Activated naive CD8-positive, alpha-beta T cell treated with anti-CD3 and anti-CD28 coated beads for 36 hours (primary cell): Measurements from ENCODE around the gene CD82. TPM values are rescaled to one million over a fixed set of nuclear protein-coding genes. Genes with fewer than 3 reads are reported as not detected.

ENCODE experiments used
- DNase-seq: peaks from one replicate; pipeline ENCODE4 v3.0.0; 2021
- H3K27ac Mint-ChIP-seq: one replicate; pipeline ENCODE4 v1.8.0; 2022; ENCODE audit warnings: mild to moderate bottlenecking, moderate library complexity, mixed read lengths
- H3K27me3 Mint-ChIP-seq: one replicate; pipeline ENCODE4 v1.8.0; 2022; ENCODE audit warnings: mild to moderate bottlenecking, mixed read lengths
- H3K36me3 Mint-ChIP-seq: one replicate; pipeline ENCODE4 v1.8.0; 2021; ENCODE audit warnings: mild to moderate bottlenecking, mixed read lengths
- H3K4me1 Mint-ChIP-seq: one replicate; pipeline ENCODE4 v1.8.0; 2021; ENCODE audit warnings: mixed read lengths
- H3K4me3 Mint-ChIP-seq: one replicate; pipeline ENCODE4 v1.8.0; 2022; ENCODE audit warnings: mild to moderate bottlenecking, moderate library complexity, mixed read lengths
- H3K9me3 Mint-ChIP-seq: one replicate; pipeline ENCODE4 v1.8.0; 2022; ENCODE audit warnings: mixed read lengths
- total RNA-seq, 2 experiments: library from RNA; stranded (reverse); gene quantifications; one replicate each; pipeline ENCODE4 v1.2.3, GENCODE V29; 2021

The CD82 gene
- total RNA-seq, 2 experiments from 2014 or later: 339 to 343 TPM

DNA sequence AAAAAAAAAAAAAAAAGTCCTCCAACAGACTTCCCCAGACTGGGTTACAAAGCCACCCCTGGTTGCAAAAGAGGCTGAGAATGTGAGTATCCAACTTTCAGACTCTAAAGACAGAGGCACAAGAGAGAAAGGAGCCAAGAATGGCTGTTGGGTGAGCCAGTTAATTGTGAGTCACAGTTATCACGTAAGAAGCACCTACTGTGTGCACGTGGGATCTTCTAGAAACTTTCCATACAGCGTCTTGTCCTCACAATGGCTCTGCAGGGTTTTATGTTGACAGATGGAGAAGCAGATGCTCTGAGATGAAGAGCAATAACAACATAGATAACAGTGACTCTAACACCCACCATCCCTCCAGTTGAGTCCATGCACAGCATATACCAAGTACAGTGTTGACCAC lies 41.0 kb downstream of the CD82 start:
- DNase-seq: no peak
- Mint-ChIP-seq H3K27ac (peak overlapping the region; percentile 70), H3K36me3 (peaks cover 63% of the 10 kb centered on the region), H3K4me1 (peaks cover 73% of the 10 kb centered on the region), H3K9me3 (no peaks in the 10 kb centered on the region), H3K4me3 (no peak overlapping the region), H3K27me3 (no peaks in the 10 kb centered on the region)

DNA sequence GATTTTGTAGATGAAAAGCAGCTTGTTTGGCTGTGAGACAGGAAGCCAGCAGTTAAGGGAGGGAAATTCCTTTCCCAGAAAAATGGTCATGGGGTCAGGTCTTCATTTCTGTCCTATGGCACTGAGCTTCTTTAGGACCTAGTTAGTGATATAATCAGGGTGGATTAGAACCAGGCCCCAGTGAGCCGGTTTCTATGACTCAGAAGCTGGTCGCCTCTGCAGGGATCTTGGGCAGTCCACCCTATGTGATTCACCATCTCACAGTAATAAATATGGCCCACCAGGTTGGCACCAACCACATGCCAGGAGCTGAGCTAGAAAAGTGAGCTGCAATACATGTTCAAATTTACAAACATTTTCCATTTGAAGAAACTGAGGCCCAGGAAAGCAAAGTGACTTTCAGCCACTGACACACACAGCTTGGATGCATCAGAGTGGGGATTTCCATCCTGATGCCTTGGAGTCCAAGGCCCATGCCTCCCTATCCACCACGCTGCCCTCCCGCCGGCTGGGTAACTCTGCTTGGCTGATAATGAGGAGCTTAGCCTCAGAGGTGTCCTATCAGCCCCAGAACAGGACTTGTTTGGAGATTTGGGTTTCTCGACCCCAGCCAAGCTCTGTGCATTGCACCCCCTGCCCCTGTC lies 42.0 kb downstream of the CD82 start:
- H3K4me3 Mint-ChIP-seq: no peak overlapping the region
- peak overlapping the region; percentile 87 for H3K27ac Mint-ChIP-seq
- H3K36me3 Mint-ChIP-seq: peaks cover 63% of the 10 kb centered on the region
- H3K9me3 Mint-ChIP-seq: no peaks in the 10 kb centered on the region
- no peak for DNase-seq
- H3K27me3 Mint-ChIP-seq: no peaks in the 10 kb centered on the region
- peaks cover 73% of the 10 kb centered on the region for H3K4me1 Mint-ChIP-seq

DNA sequence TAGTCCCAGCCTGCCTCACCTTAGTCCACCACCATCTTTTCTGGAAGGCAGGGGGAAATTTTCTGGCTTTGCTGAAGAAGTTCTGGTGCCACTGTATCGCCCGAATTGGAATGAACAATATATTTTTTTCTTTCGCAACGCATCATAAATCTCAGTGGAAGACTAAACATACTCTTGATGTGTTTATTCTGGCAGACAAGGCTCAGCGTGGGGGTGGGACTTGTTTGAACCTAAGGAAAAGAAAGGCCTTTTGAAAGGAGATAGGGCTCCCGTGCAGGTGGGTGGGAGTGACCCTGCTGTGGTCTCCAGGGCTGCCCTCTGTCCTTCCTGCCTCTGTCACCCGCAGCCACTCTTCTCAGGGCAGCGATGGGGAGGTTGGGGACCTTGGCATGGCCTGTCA lies 42.5 kb downstream of the CD82 start:
- peak overlapping the region; percentile 87 for H3K27ac Mint-ChIP-seq
- H3K9me3 Mint-ChIP-seq: no peaks in the 10 kb centered on the region

DNA sequence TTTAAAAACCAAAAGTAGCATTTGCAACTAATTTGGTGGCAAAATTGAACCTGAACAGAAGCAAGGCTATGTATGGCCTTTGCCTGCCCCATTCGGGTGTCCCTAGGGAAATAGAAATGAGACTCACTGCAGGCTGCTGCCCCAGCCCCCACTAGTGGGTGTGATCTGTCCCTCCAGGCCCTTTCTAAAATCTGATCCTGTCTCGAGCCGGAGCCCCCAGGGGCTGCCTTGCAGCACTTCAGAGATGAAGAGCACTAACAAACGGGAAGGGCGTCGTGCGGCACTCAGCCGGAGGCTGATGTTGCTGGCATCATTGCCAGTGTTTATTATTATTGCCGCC lies 43.2 kb downstream of the CD82 start:
- no peak for DNase-seq
- no peaks in the 10 kb centered on the region for H3K27me3 Mint-ChIP-seq
- H3K4me1 Mint-ChIP-seq: peaks cover 70% of the 10 kb centered on the region
- peak overlapping the region; percentile 87 for H3K27ac Mint-ChIP-seq
- no peak overlapping the region for H3K4me3 Mint-ChIP-seq
- peaks cover 61% of the 10 kb centered on the region for H3K36me3 Mint-ChIP-seq
- no peaks in the 10 kb centered on the region for H3K9me3 Mint-ChIP-seq

More for the DNA sequence above, 42.5 kb downstream of the CD82 start:
- Mint-ChIP-seq H3K4me3 (no peak overlapping the region), H3K27me3 (no peaks in the 10 kb centered on the region), H3K4me1 (peaks cover 70% of the 10 kb centered on the region), H3K36me3 (peaks cover 63% of the 10 kb centered on the region)
- DNase-seq: no peak

DNA sequence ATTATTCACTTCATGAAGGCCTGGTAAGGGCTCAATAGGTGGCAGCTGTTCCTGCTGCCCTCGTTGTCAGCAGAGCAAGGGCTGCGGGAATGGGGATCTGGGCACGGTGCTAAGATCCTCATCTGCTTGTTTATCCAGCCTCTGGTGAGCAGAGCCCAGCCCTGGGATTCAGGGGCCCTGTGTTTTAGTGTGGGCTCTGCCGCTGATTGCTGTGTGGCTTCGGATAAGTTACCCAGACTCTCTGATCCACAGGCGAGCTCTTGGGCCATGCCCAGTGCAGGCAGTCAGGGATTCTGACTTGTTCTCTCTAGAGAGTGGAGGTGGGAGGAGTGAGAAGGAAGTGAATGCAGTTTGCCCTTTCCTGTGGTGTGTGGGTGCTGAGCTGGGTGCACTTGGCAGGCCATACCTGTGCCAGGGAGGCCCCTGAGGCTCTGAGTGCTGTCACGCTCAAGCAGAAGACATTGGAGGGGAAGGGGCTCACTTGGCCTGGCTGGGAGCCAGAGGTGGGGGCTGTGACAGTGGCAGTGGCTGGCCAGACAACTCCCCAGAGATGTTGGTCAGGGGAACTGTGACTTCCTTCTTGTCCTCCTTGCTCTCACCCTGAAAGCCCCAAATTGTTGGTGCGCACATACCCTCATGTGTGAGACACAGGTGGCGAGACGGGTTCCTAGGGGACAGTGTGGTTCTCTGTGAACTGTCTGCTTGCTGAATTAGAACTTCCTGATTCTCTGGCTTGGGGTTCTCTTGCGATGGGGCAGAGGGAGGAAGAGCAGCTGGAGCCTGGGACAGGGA lies 43.7 kb downstream of the CD82 start:
- H3K36me3 Mint-ChIP-seq: peaks cover 60% of the 10 kb centered on the region
- no peaks in the 10 kb centered on the region for H3K9me3 Mint-ChIP-seq
- peaks cover 70% of the 10 kb centered on the region for H3K4me1 Mint-ChIP-seq
- no peaks in the 10 kb centered on the region for H3K27me3 Mint-ChIP-seq
- no peak overlapping the region for H3K4me3 Mint-ChIP-seq
- DNase-seq: peak; percentile 24
- H3K27ac Mint-ChIP-seq: peak overlapping the region; percentile 87

DNA sequence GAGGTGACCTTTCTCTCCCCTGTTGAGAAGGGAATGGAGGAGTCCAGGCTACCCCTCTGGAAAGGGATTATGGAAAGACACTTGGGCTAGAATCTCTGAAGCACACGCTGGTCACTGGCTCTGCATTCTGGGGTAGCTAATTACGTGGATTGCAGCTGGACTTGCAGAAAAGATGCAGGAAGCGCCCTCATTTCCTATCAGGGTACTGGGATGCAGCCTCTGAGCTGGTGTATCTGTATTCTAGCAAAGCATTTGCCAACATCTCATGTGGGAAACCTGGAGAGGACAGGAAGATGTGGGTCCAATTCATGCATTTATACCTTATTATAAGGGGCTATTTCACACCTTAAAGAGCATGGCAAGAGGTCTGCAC lies 44.3 kb downstream of the CD82 start:
- no peaks in the 10 kb centered on the region for H3K9me3 Mint-ChIP-seq
- no peaks in the 10 kb centered on the region for H3K27me3 Mint-ChIP-seq
- peaks cover 74% of the 10 kb centered on the region for H3K4me1 Mint-ChIP-seq
- peaks cover 59% of the 10 kb centered on the region for H3K36me3 Mint-ChIP-seq
- H3K4me3 Mint-ChIP-seq: no peak overlapping the region
- peak overlapping the region; percentile 87 for H3K27ac Mint-ChIP-seq
- DNase-seq: no peak

DNA sequence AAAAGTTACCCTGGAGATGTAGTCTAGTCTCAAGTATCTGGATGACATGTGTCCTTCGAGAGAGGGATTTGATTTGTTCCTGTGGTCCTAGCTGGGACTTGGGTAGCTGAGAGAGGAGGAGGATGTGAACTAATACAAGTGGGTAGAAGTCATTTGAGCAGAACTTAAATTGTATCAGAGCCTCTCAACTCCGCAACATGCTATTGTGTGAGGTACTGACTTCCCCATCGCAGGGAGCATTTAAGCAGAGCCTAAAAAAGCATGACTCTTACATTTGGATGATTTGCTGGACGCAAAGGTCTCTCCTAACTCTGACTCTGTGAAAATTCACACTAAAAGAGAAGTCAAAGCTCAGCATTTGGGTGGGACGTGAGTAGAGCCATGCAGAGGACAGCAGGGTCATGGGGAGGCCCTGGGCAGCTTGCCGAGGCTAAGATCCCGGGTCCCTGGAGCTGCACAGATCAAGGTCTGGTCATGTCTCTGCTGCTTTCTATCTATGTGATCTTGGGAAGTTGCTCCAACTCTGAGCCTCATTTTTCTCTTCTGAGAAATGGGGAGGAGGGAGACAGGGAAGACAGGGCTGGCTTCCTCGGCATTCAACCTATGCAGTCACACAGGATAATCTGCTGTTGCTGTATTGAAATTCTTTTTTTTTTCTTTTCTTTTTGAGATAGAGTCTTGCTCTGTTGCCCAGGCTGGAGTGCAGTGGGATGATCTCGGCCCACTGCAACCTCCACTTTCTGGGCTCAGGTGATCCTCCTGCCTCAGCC lies 44.9 kb downstream of the CD82 start:
- no peak for DNase-seq
- H3K36me3 Mint-ChIP-seq: peaks cover 59% of the 10 kb centered on the region
- H3K27me3 Mint-ChIP-seq: no peaks in the 10 kb centered on the region
- H3K4me1 Mint-ChIP-seq: peaks cover 77% of the 10 kb centered on the region
- peak overlapping the region; percentile 64 for H3K27ac Mint-ChIP-seq
- no peaks in the 10 kb centered on the region for H3K9me3 Mint-ChIP-seq
- no peak overlapping the region for H3K4me3 Mint-ChIP-seq

DNA sequence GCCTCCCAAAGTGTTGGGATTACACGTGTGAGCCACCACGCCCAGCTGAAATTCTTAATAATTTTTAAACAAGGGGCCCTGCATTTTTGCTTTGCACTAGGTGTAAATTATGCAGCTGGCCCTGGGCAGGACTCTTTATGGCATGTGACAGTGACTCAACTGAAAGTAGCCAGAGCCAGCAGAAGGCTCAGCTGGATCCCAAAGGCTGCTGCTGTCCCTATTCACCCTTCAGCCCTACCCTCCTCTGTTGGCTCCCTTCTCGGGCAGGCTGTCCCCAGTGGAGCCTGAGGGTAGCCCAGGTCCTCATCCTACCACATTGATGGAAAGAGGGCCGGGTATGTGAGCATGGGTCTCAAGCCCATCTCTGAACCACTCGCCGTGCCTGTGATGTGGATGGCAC lies 45.6 kb downstream of the CD82 start:
- no peaks in the 10 kb centered on the region for H3K27me3 Mint-ChIP-seq
- no peaks in the 10 kb centered on the region for H3K9me3 Mint-ChIP-seq
- no peak for DNase-seq
- peak overlapping the region; percentile 82 for H3K27ac Mint-ChIP-seq
- no peak overlapping the region for H3K4me3 Mint-ChIP-seq
- H3K4me1 Mint-ChIP-seq: peaks cover 79% of the 10 kb centered on the region
- peaks cover 59% of the 10 kb centered on the region for H3K36me3 Mint-ChIP-seq

DNA sequence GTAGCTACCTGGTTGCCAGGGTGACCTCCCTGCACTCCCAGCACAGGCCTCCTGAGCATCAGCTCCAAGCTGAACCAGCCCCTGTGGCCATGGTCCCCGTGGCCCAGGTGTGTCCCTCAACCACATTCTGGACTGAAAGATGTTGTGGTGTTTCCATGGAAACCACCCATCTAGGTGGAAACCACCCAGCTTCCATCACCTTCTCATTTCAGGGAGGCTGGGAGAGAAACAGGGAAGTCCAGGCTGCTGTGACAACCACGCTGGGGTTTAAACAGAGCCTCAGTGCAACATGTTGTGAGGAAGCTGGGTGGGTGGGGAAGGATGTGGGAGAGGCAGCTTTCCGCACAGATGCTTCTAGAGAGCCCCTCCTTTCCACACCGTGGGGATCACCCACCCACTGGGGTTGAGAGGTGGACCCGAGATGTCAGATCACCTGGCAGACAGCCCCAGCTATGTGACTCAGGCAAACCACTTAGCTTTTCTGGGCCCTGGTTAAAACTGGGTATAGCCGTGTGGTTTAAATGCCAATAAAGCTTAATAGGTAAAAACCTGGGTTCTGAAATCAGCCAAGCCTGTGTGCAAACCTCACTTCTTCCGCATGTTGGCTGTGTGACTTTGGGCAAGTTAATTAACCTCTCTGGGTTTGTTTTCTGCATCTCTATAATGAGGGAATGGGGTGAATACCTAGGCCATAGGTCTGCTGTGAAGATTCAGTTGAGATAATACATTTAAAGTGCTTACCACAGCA lies 46.4 kb downstream of the CD82 start:
- Mint-ChIP-seq H3K27me3 (no peaks in the 10 kb centered on the region), H3K4me1 (peaks cover 78% of the 10 kb centered on the region), H3K27ac (peak overlapping the region; percentile 82), H3K9me3 (no peaks in the 10 kb centered on the region), H3K36me3 (peaks cover 56% of the 10 kb centered on the region), H3K4me3 (peak overlapping the region; percentile 18)
- peak; percentile 75 for DNase-seq

DNA sequence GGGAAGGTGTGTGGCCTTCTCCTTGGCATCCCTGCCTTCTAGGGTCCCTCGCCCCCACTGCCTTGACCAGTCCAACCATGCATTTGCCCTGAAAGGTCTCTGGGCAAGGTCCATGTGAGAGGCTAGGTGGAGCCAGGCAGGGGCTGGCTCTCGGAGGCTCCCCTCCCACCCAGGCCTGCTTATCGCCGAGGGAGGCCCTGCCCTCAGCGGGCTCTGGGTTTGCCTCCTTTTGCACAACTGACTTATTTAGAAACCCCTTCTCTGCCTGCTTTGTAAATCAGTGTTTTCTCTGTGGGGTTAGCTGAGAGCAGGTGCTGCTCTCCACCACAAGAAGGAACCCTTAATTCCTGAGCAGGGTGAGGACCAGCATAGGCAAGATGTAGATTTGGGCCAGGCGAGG lies 47.7 kb downstream of the CD82 start:
- H3K27me3 Mint-ChIP-seq: no peaks in the 10 kb centered on the region
- H3K4me3 Mint-ChIP-seq: no peak overlapping the region
- no peaks in the 10 kb centered on the region for H3K9me3 Mint-ChIP-seq
- H3K4me1 Mint-ChIP-seq: peaks cover 67% of the 10 kb centered on the region
- no peak for DNase-seq
- H3K27ac Mint-ChIP-seq: peak overlapping the region; percentile 42
- H3K36me3 Mint-ChIP-seq: peaks cover 49% of the 10 kb centered on the region

DNA sequence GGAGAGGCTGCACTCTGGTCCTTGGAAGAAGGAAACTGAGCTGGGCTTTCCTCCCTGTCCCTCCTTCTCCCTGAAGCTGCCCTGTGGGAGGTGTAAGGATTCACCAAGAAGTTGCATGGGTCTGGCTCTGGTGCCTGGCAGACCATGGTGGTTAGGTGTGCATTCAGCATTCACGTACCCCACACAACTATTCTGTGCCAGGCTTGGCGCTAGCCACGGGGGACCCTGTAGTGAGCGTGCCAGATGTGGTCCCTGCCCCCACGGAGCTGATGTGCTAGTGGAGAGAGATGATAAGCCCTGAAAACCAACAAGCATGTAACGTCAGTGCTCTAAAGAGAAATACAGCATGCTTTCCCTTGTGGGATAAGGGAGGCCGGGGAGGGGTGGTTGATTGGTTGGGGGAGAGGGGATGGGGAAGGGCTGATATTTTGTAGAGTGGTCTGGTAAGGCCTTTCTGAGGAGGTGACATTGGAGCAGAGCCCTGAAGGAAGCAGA lies 48.9 kb downstream of the CD82 start:
- no peak overlapping the region for H3K4me3 Mint-ChIP-seq
- H3K36me3 Mint-ChIP-seq: peaks cover 43% of the 10 kb centered on the region
- DNase-seq: no peak
- H3K9me3 Mint-ChIP-seq: no peaks in the 10 kb centered on the region
- H3K4me1 Mint-ChIP-seq: peaks cover 55% of the 10 kb centered on the region
- no peaks in the 10 kb centered on the region for H3K27me3 Mint-ChIP-seq
- H3K27ac Mint-ChIP-seq: peak overlapping the region; percentile 68

DNA sequence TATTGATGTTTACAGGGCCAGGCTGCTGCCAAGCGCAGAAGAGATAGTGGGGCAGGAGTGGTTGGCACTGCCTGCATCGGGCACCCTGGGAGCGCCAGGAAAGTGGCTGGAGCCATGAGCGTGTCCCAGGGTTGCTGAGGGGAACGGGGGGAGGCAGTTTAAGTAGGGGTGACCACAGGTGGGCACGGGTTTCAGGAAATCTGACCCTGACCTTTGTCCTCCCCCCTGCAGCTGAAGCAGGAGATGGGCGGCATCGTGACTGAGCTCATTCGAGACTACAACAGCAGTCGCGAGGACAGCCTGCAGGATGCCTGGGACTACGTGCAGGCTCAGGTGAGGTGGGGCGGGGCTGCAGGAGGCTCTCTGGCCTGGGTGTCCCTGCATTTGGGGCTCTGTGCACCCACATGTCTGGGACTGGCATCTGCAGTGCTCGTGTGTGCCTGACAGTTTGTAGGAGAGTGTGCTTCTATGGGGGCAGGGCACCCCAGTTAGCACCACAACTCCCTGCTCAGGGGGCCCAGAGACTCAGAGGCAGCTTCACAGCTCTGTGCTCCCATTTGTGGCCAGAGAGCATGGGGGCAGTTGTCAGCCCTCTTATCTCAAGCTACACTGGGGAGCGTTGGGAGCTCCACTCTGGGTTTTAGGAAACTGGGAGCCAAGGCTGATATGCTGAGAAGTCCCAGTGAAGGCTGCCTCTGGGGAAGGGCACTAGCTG lies 49.7 kb downstream of the CD82 start:
- Mint-ChIP-seq H3K4me1 (peaks cover 47% of the 10 kb centered on the region), H3K4me3 (no peak overlapping the region), H3K36me3 (peaks cover 40% of the 10 kb centered on the region), H3K27me3 (no peaks in the 10 kb centered on the region), H3K27ac (peak overlapping the region; percentile 68), H3K9me3 (no peaks in the 10 kb centered on the region)
- no peak for DNase-seq

DNA sequence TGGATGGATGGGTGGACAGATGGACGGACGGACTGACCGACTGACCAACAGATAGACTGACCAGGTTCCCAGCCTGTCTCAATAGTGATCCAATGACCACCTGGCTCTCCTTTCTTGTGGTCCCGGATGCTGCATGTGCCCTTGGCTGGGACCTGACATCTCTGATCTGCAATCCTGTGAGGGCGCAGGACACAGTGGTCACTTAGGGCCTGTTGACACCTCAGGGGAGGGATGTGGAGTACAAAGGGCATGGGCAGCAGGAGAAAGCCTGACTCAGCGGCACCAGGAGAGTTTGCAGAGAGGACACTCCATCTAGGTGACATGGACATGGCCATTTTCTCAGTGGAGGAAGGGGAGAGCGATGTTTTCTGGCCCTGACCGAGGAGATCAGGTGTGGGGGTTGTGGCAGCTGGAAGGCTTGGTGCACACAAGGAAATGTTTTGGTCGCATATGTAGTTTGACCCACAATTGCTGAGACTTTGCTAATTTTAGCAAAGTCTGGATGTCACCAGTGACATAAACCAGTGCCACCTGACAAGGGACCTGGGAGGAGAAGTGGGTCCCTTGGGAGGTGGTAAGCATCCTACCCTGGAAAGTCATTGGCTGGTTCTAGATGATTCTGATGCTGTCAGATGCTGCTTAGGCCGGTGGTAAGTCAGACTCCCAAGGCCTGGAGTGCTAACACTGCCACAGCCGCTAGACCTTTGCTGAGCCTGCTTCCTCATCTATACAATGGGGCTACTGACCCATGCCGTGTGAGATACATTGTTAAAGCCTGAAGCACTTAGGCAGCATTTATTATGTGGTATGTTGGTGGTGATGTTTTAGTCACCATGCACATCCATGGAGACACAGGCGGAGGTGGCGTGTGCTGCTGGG lies 50.7 kb downstream of the CD82 start:
- DNase-seq: no peak
- peaks cover 41% of the 10 kb centered on the region for H3K4me1 Mint-ChIP-seq
- H3K4me3 Mint-ChIP-seq: peak overlapping the region; percentile 18
- H3K27ac Mint-ChIP-seq: peak overlapping the region; percentile 72
- no peaks in the 10 kb centered on the region for H3K9me3 Mint-ChIP-seq
- H3K27me3 Mint-ChIP-seq: no peaks in the 10 kb centered on the region
- peaks cover 48% of the 10 kb centered on the region for H3K36me3 Mint-ChIP-seq
